WTC11 (cell line): ENCODE data around the gene PODXL. TPM values are rescaled to one million over a fixed set of nuclear protein-coding genes. Genes with fewer than 3 reads are reported as not detected.

Source experiments
- ATAC-seq: fragments of 200-7000 bp; cut with Tn5 transposase; 2 replicates; pipeline ENCODE4 v1.10.0; 2021; ENCODE audit warnings: mild to moderate bottlenecking, moderate library complexity
- CTCF ChIA-PET: fragments of 300-600 bp; sonication (Branson Sonifier 250); formaldehyde crosslinking; loops from one replicate; lab custom pipeline; 2021; ENCODE audit warnings: antibody characterized with exemption; lab: Charles Lee
- POLR2A ChIA-PET: fragments of 350-600 bp; sonication (Branson Sonifier 250); formaldehyde crosslinking; loops from one replicate; lab custom pipeline; 2021; ENCODE audit warnings: antibody characterized with exemption; lab: Charles Lee
- DNase-seq: peaks from one replicate; pipeline ENCODE4 v3.0.0; 2021; ENCODE audit warnings: low spot score
- H3K27ac Mint-ChIP-seq: 2 replicates; pipeline ENCODE4 v1.8.0; 2021; ENCODE audit warnings: mixed read lengths
- H3K27me3 Mint-ChIP-seq: 2 replicates; pipeline ENCODE4 v1.8.0; 2021; ENCODE audit warnings: low read depth, mild to moderate bottlenecking, moderate library complexity, mixed read lengths
- H3K36me3 Mint-ChIP-seq: 2 replicates; pipeline ENCODE4 v1.8.0; 2021; ENCODE audit warnings: mixed read lengths
- H3K4me1 Mint-ChIP-seq: 2 replicates; pipeline ENCODE4 v1.8.0; 2022; ENCODE audit warnings: mixed read lengths
- H3K4me3 Mint-ChIP-seq: 2 replicates; pipeline ENCODE4 v1.8.0; 2021; ENCODE audit warnings: mild to moderate bottlenecking, moderate library complexity, mixed read lengths
- H3K9me3 Mint-ChIP-seq: 2 replicates; pipeline ENCODE4 v1.8.0; 2021; ENCODE audit warnings: mixed read lengths
- CBFB ChIP-seq: sonication (generic); formaldehyde crosslinking; IDR thresholded peaks from 2 replicates; pipeline ENCODE4 v1.8.1; 2022; ENCODE audit warnings: mild to moderate bottlenecking, low read depth, missing genetic modification reagents
- CREB1 ChIP-seq: sonication (generic); formaldehyde crosslinking; IDR thresholded peaks from 2 replicates; pipeline ENCODE4 v1.8.0; 2023; ENCODE audit warnings: mild to moderate bottlenecking, missing genetic modification reagents
- ETV6 ChIP-seq: sonication (generic); formaldehyde crosslinking; IDR thresholded peaks from 2 replicates; pipeline ENCODE4 v1.8.1; 2022; ENCODE audit warnings: mild to moderate bottlenecking, missing genetic modification reagents
- KAT7 ChIP-seq: sonication (generic); formaldehyde crosslinking; IDR thresholded peaks from 2 replicates; pipeline ENCODE4 v1.8.1; 2023; ENCODE audit warnings: missing genetic modification reagents, mild to moderate bottlenecking, borderline replicate concordance
- total RNA-seq: library from RNA; stranded (reverse); gene quantifications from 3 replicates; pipeline ENCODE4 v1.2.3, GENCODE V29; 2021
- TF ChIP-seq, protein P1 (sequence below): sonication (generic); formaldehyde crosslinking; IDR thresholded peaks from 2 replicates; pipeline ENCODE4 v1.8.1; 2022; ENCODE audit warnings: mild to moderate bottlenecking, moderate library complexity, missing genetic modification reagents
- TF ChIP-seq, protein P2 (sequence below): sonication (generic); formaldehyde crosslinking; IDR thresholded peaks from 2 replicates; pipeline ENCODE4 v1.8.1; 2023; ENCODE audit warnings: mild to moderate bottlenecking, moderate library complexity, missing genetic modification reagents
- TF ChIP-seq, protein P3 (sequence below): sonication (generic); formaldehyde crosslinking; IDR thresholded peaks from 2 replicates; pipeline ENCODE4 v1.8.0; 2023; ENCODE audit warnings: missing genetic modification reagents, mild to moderate bottlenecking, borderline replicate concordance
- TF ChIP-seq, protein P4 (sequence below): fragments of 200-600 bp; IDR thresholded peaks from 2 replicates; pipeline ENCODE4 v1.8.0; 2022; ENCODE audit warnings: antibody characterized with exemption
- TF ChIP-seq, protein P5 (sequence below): sonication (generic); formaldehyde crosslinking; IDR thresholded peaks from 2 replicates; pipeline ENCODE4 v1.8.0; 2022; ENCODE audit warnings: mild to moderate bottlenecking, missing genetic modification reagents
- TF ChIP-seq, protein P6 (sequence below): sonication (generic); formaldehyde crosslinking; IDR thresholded peaks from 2 replicates; pipeline ENCODE4 v1.8.1; 2022; ENCODE audit warnings: mild to moderate bottlenecking, missing genetic modification reagents, moderate library complexity, borderline replicate concordance
- TF ChIP-seq, protein P7 (sequence below): fragments of 250-450 bp; sonication (Bioruptor Pico); IDR thresholded peaks from 2 replicates; pipeline ENCODE4 v1.8.0; 2021; ENCODE audit warnings: mild to moderate bottlenecking

Gene PODXL
- total RNA-seq, 1 experiment from 2014 or later, result 483 TPM

DNA sequence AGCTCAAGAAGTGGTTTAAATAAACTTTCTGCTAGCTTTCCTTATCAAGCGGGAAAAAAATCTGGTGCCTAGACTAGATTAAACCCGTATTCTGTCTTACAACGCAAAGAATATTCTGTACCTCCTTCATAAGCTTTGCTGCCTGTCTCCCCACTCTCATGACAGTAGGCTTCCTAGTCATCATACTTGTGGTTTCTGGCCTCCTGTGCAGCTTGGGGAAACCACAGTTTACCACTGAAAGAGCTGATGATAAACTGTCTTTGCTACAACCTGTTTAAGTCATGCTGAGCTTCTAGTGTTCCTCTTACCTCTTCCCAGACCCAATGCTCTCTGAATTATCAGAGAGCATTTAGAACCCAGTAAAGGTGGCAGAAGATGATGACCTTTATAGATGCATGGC is 55.0 kb downstream of the PODXL start:
- no peak overlapping the region for H3K4me3 Mint-ChIP-seq
- ATAC-seq, result no peak
- no peaks in the 10 kb centered on the region for H3K27me3 Mint-ChIP-seq
- H3K9me3 Mint-ChIP-seq, result no peaks in the 10 kb centered on the region
- CTCF ChIA-PET, result interaction anchor here (1.6 to 2.2 kb wide), 2 partner anchors 45 to 154 kb away, joined by 3 to 9 read pairs; no protein-coding TSS in a partner anchor
- POLR2A ChIA-PET, result no interaction called here
- TF ChIP-seq CBFB (CRISPR knock-in tag) (no peak), KAT7 (no peak), CREB1 (CRISPR knock-in tag) (no peak)
- TF ChIP-seq, protein P1, sequence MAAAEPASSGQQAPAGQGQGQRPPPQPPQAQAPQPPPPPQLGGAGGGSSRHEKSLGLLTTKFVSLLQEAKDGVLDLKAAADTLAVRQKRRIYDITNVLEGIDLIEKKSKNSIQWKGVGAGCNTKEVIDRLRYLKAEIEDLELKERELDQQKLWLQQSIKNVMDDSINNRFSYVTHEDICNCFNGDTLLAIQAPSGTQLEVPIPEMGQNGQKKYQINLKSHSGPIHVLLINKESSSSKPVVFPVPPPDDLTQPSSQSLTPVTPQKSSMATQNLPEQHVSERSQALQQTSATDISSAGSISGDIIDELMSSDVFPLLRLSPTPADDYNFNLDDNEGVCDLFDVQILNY (CRISPR knock-in tag), result no peak
- TF ChIP-seq, protein P2, sequence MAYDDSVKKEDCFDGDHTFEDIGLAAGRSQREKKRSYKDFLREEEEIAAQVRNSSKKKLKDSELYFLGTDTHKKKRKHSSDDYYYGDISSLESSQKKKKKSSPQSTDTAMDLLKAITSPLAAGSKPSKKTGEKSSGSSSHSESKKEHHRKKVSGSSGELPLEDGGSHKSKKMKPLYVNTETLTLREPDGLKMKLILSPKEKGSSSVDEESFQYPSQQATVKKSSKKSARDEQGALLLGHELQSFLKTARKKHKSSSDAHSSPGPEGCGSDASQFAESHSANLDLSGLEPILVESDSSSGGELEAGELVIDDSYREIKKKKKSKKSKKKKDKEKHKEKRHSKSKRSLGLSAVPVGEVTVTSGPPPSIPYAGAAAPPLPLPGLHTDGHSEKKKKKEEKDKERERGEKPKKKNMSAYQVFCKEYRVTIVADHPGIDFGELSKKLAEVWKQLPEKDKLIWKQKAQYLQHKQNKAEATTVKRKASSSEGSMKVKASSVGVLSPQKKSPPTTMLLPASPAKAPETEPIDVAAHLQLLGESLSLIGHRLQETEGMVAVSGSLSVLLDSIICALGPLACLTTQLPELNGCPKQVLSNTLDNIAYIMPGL (CRISPR knock-in tag), result no peak
- TF ChIP-seq, protein P3, sequence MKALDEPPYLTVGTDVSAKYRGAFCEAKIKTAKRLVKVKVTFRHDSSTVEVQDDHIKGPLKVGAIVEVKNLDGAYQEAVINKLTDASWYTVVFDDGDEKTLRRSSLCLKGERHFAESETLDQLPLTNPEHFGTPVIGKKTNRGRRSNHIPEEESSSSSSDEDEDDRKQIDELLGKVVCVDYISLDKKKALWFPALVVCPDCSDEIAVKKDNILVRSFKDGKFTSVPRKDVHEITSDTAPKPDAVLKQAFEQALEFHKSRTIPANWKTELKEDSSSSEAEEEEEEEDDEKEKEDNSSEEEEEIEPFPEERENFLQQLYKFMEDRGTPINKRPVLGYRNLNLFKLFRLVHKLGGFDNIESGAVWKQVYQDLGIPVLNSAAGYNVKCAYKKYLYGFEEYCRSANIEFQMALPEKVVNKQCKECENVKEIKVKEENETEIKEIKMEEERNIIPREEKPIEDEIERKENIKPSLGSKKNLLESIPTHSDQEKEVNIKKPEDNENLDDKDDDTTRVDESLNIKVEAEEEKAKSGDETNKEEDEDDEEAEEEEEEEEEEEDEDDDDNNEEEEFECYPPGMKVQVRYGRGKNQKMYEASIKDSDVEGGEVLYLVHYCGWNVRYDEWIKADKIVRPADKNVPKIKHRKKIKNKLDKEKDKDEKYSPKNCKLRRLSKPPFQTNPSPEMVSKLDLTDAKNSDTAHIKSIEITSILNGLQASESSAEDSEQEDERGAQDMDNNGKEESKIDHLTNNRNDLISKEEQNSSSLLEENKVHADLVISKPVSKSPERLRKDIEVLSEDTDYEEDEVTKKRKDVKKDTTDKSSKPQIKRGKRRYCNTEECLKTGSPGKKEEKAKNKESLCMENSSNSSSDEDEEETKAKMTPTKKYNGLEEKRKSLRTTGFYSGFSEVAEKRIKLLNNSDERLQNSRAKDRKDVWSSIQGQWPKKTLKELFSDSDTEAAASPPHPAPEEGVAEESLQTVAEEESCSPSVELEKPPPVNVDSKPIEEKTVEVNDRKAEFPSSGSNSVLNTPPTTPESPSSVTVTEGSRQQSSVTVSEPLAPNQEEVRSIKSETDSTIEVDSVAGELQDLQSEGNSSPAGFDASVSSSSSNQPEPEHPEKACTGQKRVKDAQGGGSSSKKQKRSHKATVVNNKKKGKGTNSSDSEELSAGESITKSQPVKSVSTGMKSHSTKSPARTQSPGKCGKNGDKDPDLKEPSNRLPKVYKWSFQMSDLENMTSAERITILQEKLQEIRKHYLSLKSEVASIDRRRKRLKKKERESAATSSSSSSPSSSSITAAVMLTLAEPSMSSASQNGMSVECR (CRISPR knock-in tag), result no peak
- TF ChIP-seq, protein P4, sequence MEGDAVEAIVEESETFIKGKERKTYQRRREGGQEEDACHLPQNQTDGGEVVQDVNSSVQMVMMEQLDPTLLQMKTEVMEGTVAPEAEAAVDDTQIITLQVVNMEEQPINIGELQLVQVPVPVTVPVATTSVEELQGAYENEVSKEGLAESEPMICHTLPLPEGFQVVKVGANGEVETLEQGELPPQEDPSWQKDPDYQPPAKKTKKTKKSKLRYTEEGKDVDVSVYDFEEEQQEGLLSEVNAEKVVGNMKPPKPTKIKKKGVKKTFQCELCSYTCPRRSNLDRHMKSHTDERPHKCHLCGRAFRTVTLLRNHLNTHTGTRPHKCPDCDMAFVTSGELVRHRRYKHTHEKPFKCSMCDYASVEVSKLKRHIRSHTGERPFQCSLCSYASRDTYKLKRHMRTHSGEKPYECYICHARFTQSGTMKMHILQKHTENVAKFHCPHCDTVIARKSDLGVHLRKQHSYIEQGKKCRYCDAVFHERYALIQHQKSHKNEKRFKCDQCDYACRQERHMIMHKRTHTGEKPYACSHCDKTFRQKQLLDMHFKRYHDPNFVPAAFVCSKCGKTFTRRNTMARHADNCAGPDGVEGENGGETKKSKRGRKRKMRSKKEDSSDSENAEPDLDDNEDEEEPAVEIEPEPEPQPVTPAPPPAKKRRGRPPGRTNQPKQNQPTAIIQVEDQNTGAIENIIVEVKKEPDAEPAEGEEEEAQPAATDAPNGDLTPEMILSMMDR, result no peak
- TF ChIP-seq, protein P5, sequence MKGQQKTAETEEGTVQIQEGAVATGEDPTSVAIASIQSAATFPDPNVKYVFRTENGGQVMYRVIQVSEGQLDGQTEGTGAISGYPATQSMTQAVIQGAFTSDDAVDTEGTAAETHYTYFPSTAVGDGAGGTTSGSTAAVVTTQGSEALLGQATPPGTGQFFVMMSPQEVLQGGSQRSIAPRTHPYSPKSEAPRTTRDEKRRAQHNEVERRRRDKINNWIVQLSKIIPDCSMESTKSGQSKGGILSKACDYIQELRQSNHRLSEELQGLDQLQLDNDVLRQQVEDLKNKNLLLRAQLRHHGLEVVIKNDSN (CRISPR knock-in tag), result no peak
- peaks cover 8% of the 10 kb centered on the region; the same call in 1 of the 2 replicates for H3K4me1 Mint-ChIP-seq
- peaks cover 75% of the 10 kb centered on the region for H3K36me3 Mint-ChIP-seq
- DNase-seq, result no peak
- peak overlapping the region; percentile 79; the same call in 1 of the 2 replicates for H3K27ac Mint-ChIP-seq

DNA sequence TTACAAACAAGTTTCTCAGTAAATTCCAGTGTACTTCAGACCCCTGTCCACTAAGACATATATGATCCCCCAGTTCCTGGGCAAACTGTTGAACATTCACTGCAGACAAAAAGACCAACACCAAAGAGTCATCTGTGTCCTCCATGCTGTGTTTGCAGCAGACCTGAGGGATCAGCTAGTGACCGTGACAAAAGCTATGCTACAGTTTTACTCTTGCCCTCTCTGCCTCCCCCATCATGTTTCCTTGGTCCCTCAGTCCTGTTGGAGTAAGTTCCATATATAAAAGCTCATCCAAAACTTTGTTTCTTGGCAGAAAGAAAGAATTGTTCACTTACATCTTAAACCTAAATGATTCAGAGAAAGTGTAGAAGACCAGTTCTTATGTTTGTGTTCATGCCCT is 56.1 kb downstream of the PODXL start:
- no peak for ATAC-seq
- Mint-ChIP-seq H3K27ac (peak overlapping the region; percentile 29), H3K27me3 (no peaks in the 10 kb centered on the region), H3K4me3 (no peak overlapping the region), H3K4me1 (peaks cover 8% of the 10 kb centered on the region; the same call in 1 of the 2 replicates), H3K36me3 (peaks cover 67% of the 10 kb centered on the region), H3K9me3 (no peaks in the 10 kb centered on the region)
- CTCF ChIA-PET, result interaction anchor here (0.9 to 2.2 kb wide), 3 partner anchors 46 to 603 kb away, joined by 3 to 9 read pairs (median 5); no protein-coding TSS in a partner anchor
- TF ChIP-seq CBFB (CRISPR knock-in tag), result no peak
- TF ChIP-seq, protein P6, sequence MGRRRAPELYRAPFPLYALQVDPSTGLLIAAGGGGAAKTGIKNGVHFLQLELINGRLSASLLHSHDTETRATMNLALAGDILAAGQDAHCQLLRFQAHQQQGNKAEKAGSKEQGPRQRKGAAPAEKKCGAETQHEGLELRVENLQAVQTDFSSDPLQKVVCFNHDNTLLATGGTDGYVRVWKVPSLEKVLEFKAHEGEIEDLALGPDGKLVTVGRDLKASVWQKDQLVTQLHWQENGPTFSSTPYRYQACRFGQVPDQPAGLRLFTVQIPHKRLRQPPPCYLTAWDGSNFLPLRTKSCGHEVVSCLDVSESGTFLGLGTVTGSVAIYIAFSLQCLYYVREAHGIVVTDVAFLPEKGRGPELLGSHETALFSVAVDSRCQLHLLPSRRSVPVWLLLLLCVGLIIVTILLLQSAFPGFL (CRISPR knock-in tag), result no peak
- no peak for TF ChIP-seq ETV6
- TF ChIP-seq, protein P7, sequence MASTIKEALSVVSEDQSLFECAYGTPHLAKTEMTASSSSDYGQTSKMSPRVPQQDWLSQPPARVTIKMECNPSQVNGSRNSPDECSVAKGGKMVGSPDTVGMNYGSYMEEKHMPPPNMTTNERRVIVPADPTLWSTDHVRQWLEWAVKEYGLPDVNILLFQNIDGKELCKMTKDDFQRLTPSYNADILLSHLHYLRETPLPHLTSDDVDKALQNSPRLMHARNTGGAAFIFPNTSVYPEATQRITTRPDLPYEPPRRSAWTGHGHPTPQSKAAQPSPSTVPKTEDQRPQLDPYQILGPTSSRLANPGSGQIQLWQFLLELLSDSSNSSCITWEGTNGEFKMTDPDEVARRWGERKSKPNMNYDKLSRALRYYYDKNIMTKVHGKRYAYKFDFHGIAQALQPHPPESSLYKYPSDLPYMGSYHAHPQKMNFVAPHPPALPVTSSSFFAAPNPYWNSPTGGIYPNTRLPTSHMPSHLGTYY (CRISPR knock-in tag), result no peak
- no peak for DNase-seq
- POLR2A ChIA-PET, result interaction anchor here (0.9 kb wide), 1 partner anchor 276 kb away, joined by 5 read pairs; no protein-coding TSS in a partner anchor
